HFFc6 (cell line): ENCODE data around the gene THY1. TPM values are rescaled to one million over a fixed set of nuclear protein-coding genes. Genes with fewer than 3 reads are reported as not detected.

Experiments used
- DNase-seq: peaks from one replicate; pipeline ENCODE4 v3.0.0-alpha.2; 2018
- H3K27ac Mint-ChIP-seq: 2 replicates; pipeline ENCODE4 v1.8.0; 2020; ENCODE audit warnings: mild to moderate bottlenecking, mixed read lengths
- H3K27me3 Mint-ChIP-seq: 2 replicates; pipeline ENCODE4 v1.8.0; 2021; ENCODE audit warnings: mild to moderate bottlenecking, moderate library complexity, mixed read lengths; ENCODE audit not compliant: insufficient read depth
- H3K36me3 Mint-ChIP-seq: 2 replicates; pipeline ENCODE4 v1.8.0; 2021; ENCODE audit warnings: low read depth, mixed read lengths
- H3K4me1 Mint-ChIP-seq: 2 replicates; pipeline ENCODE4 v1.8.0; 2020; ENCODE audit warnings: low read depth, mixed read lengths
- H3K4me3 Mint-ChIP-seq: 2 replicates; pipeline ENCODE4 v1.8.0; 2020; ENCODE audit warnings: mild to moderate bottlenecking, moderate library complexity, mixed read lengths
- H3K9me3 Mint-ChIP-seq: 2 replicates; pipeline ENCODE4 v1.8.0; 2020; ENCODE audit warnings: mild to moderate bottlenecking, mixed read lengths
- CTCF ChIP-seq: fragments of 200-600 bp; sonication (generic); IDR thresholded peaks from 2 replicates; pipeline ENCODE4 v1.5.0; 2021; ENCODE audit warnings: antibody characterized with exemption, mild to moderate bottlenecking
- total RNA-seq, 6 experiments: library from RNA; stranded (reverse); fragmentation: NEBNext Ultra II Directional; extraction: Animal tissue kit (Norgen Biotek cat#: 25700); gene quantifications; 2 replicates in 1 of 6; 3 replicates in 5 of 6; pipeline ENCODE4 v1.2.3, GENCODE V29; 2021

The THY1 gene
- total RNA-seq, 6 experiments from 2014 or later = 705 to 934 (median 790) TPM

DNA sequence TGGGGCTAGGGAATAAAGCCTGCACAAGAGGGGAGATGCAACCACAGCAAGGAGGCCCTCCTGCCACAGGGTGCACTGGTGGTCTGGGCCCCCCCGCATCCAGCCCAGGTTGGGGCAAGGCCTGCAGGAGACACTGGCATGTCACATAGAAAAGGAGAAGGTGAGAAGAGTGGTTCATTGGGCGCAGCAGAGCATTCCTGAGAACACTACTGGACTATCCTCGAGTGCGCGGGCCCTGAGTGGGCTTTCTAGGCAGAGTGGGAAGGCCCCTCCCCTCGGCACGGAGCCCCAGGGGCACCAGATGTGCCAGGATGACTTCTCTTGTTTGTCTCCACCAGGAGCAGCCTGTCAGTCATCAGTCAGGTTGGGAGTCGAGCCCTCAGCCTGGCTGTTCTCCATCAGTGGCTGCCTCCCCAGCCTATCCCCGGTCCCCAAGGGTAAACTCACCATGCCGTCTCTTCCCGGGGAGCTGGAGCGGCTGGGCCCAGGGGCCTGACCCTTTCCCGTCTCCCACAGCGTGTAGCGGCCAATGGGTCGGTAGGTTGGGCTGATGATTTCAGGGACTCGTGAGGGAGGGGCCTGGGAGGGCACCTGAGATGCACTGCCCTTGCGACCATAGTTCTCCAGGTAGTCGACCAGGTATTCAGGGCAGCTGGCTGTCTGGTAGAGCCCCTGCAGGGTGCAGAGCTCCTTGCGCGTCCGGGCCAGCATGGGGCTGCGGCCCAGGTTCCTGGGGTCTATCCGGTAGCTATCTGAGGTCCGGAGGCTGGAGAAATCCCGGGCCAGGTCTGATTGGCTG is 50.5 kb downstream of the THY1 start:
- peaks cover 46% of the 10 kb centered on the region for H3K4me1 Mint-ChIP-seq
- H3K36me3 Mint-ChIP-seq = no peaks in the 10 kb centered on the region
- H3K9me3 Mint-ChIP-seq = no peaks in the 10 kb centered on the region
- H3K27ac Mint-ChIP-seq = no peak overlapping the region
- no peak overlapping the region for H3K4me3 Mint-ChIP-seq
- DNase-seq = no peak
- H3K27me3 Mint-ChIP-seq = no peaks in the 10 kb centered on the region; the same call in none of the 2 replicates
- no peak for TF ChIP-seq CTCF

GRCh38 chr11:119371778-119372182 is 51.2 kb downstream of the THY1 start:
- Mint-ChIP-seq H3K9me3 (no peaks in the 10 kb centered on the region), H3K4me1 (peaks cover 40% of the 10 kb centered on the region), H3K27ac (no peak overlapping the region), H3K27me3 (peaks cover 1% of the 10 kb centered on the region), H3K36me3 (no peaks in the 10 kb centered on the region), H3K4me3 (no peak overlapping the region)
- TF ChIP-seq CTCF = peak; percentile 43
- no peak for DNase-seq

DNA sequence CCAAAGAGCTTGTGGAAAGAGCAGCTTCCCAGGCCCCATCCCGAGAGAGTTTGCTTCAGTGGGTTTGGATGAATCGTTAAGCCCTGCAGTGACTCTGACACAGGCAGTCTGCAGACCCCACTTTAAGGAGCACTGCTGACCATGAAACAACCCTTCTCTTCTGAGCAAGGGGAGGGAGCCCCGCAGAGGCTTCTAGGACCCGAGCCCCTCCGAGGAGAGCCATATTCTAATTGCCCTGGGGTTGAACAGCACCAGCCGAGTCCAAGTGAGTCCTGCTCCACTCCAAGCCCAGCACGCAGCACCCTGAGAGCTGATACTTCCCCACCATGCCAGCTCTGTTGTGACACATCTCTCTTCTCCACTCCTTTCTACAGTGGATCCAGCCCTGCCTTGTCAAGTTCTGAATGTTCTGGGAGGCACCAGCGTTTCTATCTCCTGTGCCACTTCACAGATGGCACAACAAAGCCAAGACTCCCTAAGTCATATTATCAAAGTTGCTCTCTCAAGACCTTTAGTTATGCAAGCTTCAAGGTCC is 51.8 kb downstream of the THY1 start:
- Mint-ChIP-seq H3K9me3 (no peaks in the 10 kb centered on the region), H3K4me1 (peaks cover 34% of the 10 kb centered on the region), H3K36me3 (no peaks in the 10 kb centered on the region), H3K27me3 (peaks cover 3% of the 10 kb centered on the region), H3K4me3 (no peak overlapping the region), H3K27ac (no peak overlapping the region)
- no peak for DNase-seq
- TF ChIP-seq CTCF = no peak

- no peak overlapping the region for H3K4me3 Mint-ChIP-seq
- no peaks in the 10 kb centered on the region for H3K36me3 Mint-ChIP-seq
- H3K27ac Mint-ChIP-seq = no peak overlapping the region
- no peak for DNase-seq
- H3K4me1 Mint-ChIP-seq = peaks cover 28% of the 10 kb centered on the region
- TF ChIP-seq CTCF = no peak
- peaks cover 3% of the 10 kb centered on the region for H3K27me3 Mint-ChIP-seq
- no peaks in the 10 kb centered on the region for H3K9me3 Mint-ChIP-seq
Measured at GRCh38 chr11:119370486-119371046, 52.4 kb downstream of the THY1 start.

GRCh38 chr11:119369132-119369925 is 53.6 kb downstream of the THY1 start:
- peaks cover 27% of the 10 kb centered on the region for H3K4me1 Mint-ChIP-seq
- H3K9me3 Mint-ChIP-seq = no peaks in the 10 kb centered on the region
- no peak; the same call in 1 of the 2 replicates for TF ChIP-seq CTCF
- no peak overlapping the region for H3K4me3 Mint-ChIP-seq
- no peak for DNase-seq
- peaks cover 4% of the 10 kb centered on the region for H3K27me3 Mint-ChIP-seq
- no peaks in the 10 kb centered on the region; the same call in 1 of the 2 replicates for H3K36me3 Mint-ChIP-seq
- no peak overlapping the region for H3K27ac Mint-ChIP-seq
